Measurements from ENCODE around the gene CD80.

DNA sequence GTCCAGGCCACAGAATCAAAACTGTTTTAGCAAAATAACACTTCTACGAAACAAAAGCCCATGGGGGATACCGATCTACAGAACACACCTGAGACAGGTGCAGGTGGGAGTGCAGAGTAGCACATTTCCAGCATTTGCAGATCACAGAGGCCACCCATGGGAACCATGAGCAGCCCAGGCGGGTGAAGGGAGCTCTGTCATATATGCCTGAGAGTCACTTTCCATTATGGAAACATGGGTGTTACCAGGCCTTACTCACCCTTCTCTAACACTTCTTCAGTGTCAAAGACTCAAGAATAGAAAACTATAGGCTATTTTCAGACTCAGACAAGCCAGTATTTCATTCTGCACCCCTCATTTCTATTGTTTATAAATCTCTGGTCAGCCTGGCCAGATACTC lies 41.7 kb upstream of the CD80 start:
- no peak for TF ChIP-seq YY1 (IDR thresholded peaks at IDR 0.05; ENCODE audit: low read depth)
- TF ChIP-seq EP300 (IDR thresholded peaks at IDR 0.05; ENCODE audit: borderline replicate concordance), result no peak
- TF ChIP-seq TEAD4 (IDR thresholded peaks at IDR 0.05), result no peak
- TF ChIP-seq MAX (IDR thresholded peaks at IDR 0.05), result no peak
- TF ChIP-seq, protein P1, sequence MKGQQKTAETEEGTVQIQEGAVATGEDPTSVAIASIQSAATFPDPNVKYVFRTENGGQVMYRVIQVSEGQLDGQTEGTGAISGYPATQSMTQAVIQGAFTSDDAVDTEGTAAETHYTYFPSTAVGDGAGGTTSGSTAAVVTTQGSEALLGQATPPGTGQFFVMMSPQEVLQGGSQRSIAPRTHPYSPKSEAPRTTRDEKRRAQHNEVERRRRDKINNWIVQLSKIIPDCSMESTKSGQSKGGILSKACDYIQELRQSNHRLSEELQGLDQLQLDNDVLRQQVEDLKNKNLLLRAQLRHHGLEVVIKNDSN (IDR thresholded peaks at IDR 0.05), result no peak

All from Ishikawa (cell line).